Activated T-cell treated with anti-CD3 and anti-CD28 coated beads, Interleukin-2, amount 50 U/mL, for 1 hour (primary cell): ENCODE results near the gene AMOTL1.
A peak's percentile ranks its signal among the peaks of the same experiment; 100 is the strongest.
"Not testable (repeated sequence)": the region's sequence is repeated elsewhere in the genome, so short reads cannot be mapped to it uniquely, and the experiment has no call there.

Experiments used
- DNase-seq: peaks from one replicate; pipeline ENCODE4 v3.0.0-alpha.2; 2020

The AMOTL1 gene

GRCh38 chr11:94885133-94885532 is 117.0 kb downstream of the AMOTL1 start:
- DNase-seq = no peak

GRCh38 chr11:94885581-94885980 is 117.4 kb downstream of the AMOTL1 start:
- no peak for DNase-seq

- no peak for DNase-seq
Observed at GRCh38 chr11:94888204-94888603, 120.0 kb downstream of the AMOTL1 start.

GRCh38 chr11:94895451-94895850 is 127.3 kb downstream of the AMOTL1 start:
- DNase-seq = no peak

GRCh38 chr11:94895971-94896370 is 127.8 kb downstream of the AMOTL1 start:
- no peak for DNase-seq

GRCh38 chr11:94897330-94897768 is 129.2 kb downstream of the AMOTL1 start:
- DNase-seq = peak; percentile 27

GRCh38 chr11:94907226-94907625 is 139.1 kb downstream of the AMOTL1 start:
- DNase-seq = no peak

GRCh38 chr11:94909371-94909820 is 141.2 kb downstream of the AMOTL1 start:
- no peak for DNase-seq

- no peak for DNase-seq
Observed at GRCh38 chr11:94910270-94910669, 142.1 kb downstream of the AMOTL1 start.

- DNase-seq = no peak
Observed at GRCh38 chr11:94910779-94911178, 142.6 kb downstream of the AMOTL1 start.

- DNase-seq = no peak
Observed at GRCh38 chr11:94912806-94913205, 144.7 kb downstream of the AMOTL1 start.

- DNase-seq = not testable (repeated sequence)
Observed at GRCh38 chr11:94913718-94914394, 145.7 kb downstream of the AMOTL1 start.

GRCh38 chr11:94920311-94920710 is 152.2 kb downstream of the AMOTL1 start:
- no peak for DNase-seq

GRCh38 chr11:94922321-94923003 is 154.3 kb downstream of the AMOTL1 start:
- no peak for DNase-seq

- no peak for DNase-seq
Observed at GRCh38 chr11:94923004-94923334, 154.8 kb downstream of the AMOTL1 start.

GRCh38 chr11:94924171-94924572 is 156.0 kb downstream of the AMOTL1 start:
- DNase-seq = no peak

- DNase-seq = no peak
Observed at GRCh38 chr11:94924612-94925011, 156.5 kb downstream of the AMOTL1 start.

GRCh38 chr11:94925422-94926270 is 157.5 kb downstream of the AMOTL1 start:
- no peak for DNase-seq

- no peak for DNase-seq
Observed at GRCh38 chr11:94926271-94926625, 158.1 kb downstream of the AMOTL1 start.
